Peyer's patch (tissue), 4 donors: ENCODE results near the gene NUP50. TPM values are rescaled to one million over a fixed set of nuclear protein-coding genes. Genes with fewer than 3 reads are reported as not detected.

Experiments used
- DNase-seq, 3 donors: peaks; one replicate each; pipeline ENCODE4 v3.0.0-alpha.2; 2017 to 2019
- H3K27ac ChIP-seq, 4 donors: fragments of 200-600 bp; sonication (generic); one replicate each; pipeline ENCODE4 v1.5.1; 2016 to 2019
- H3K27me3 ChIP-seq, 2 donors: fragments of 200-600 bp; sonication (generic); one replicate each; pipeline ENCODE4 v1.5.1; 2019
- H3K36me3 ChIP-seq, 3 donors: fragments of 200-600 bp; sonication (generic); one replicate each; pipeline ENCODE4 v1.5.1; 2016 to 2019
- H3K4me1 ChIP-seq, 4 donors: fragments of 200-600 bp; sonication (generic); one replicate each; pipeline ENCODE4 v1.5.1; 2016 to 2019
- H3K4me3 ChIP-seq, 4 donors: fragments of 200-600 bp; sonication (generic); 1 replicate in 3 of 4; 2 replicates in 1 of 4; pipeline ENCODE4 v1.5.1; 2016 to 2019; ENCODE audit warnings: mild to moderate bottlenecking in 1 of 4
- H3K9me3 ChIP-seq, 4 donors: fragments of 200-600 bp; sonication (generic); one replicate each; pipeline ENCODE4 v1.5.1; 2016 to 2019; ENCODE audit warnings: mild to moderate bottlenecking in 1 of 4
- CTCF ChIP-seq, 6 experiments: fragments of 450-650 bp in 4 of 6; fragments of 200-600 bp in 2 of 6; sonication (generic) in 1 of 6; IDR thresholded peaks; one replicate each; pipeline ENCODE4 v1.5.1; 2017 to 2019; ENCODE audit warnings: antibody characterized with exemption in 6 of 6, mild to moderate bottlenecking in 3 of 6, moderate library complexity in 1 of 6
- POLR2A ChIP-seq, 2 donors: fragments of 450-650 bp; IDR thresholded peaks; one replicate each; pipeline ENCODE4 v1.5.1; 2017; ENCODE audit warnings: antibody characterized with exemption in 2 of 2, mild to moderate bottlenecking in 2 of 2, moderate library complexity in 2 of 2
- total RNA-seq, 4 donors: library from RNA; depleted of rRNA; stranded (reverse); fragments of >200 nt; gene quantifications; one replicate each; pipeline ENCODE4 v1.1.0, GENCODE V29; 2016

Gene NUP50
- total RNA-seq, 4 donors from 2014 or later = 67.8 to 96.8 (median 75.8) TPM

- H3K27ac ChIP-seq = no peak overlapping the region
- peaks cover 0 to 14% (median 2%) of the 10 kb centered on the region in 4 donors for H3K4me1 ChIP-seq
- H3K36me3 ChIP-seq = no peaks in the 10 kb centered on the region
- no peaks in the 10 kb centered on the region for H3K27me3 ChIP-seq
- no peak overlapping the region for H3K4me3 ChIP-seq
- no peak for TF ChIP-seq POLR2A (IDR thresholded peaks at IDR 0.05)
- no peak for TF ChIP-seq CTCF (IDR thresholded peaks at IDR 0.05)
- no peaks in the 10 kb centered on the region for H3K9me3 ChIP-seq
- no peak for DNase-seq
These were observed 52.6 kb downstream of the NUP50 start for GRCh38 chr22:45216133-45217003.

GRCh38 chr22:45217345-45217744 lies 53.6 kb downstream of the NUP50 start:
- no peaks in the 10 kb centered on the region for H3K27me3 ChIP-seq
- no peak overlapping the region for H3K27ac ChIP-seq
- H3K4me1 ChIP-seq = peaks cover 0 to 9% (median 2%) of the 10 kb centered on the region in 4 donors
- DNase-seq = no peak
- no peak overlapping the region for H3K4me3 ChIP-seq
- H3K36me3 ChIP-seq = no peaks in the 10 kb centered on the region
- no peak for TF ChIP-seq POLR2A (IDR thresholded peaks at IDR 0.05)
- TF ChIP-seq CTCF (IDR thresholded peaks at IDR 0.05) = no peak
- no peaks in the 10 kb centered on the region for H3K9me3 ChIP-seq

- Histone ChIP-seq H3K4me1 (peaks cover 0 to 9% (median 3%) of the 10 kb centered on the region in 4 donors), H3K27me3 (no peaks in the 10 kb centered on the region)
- TF ChIP-seq CTCF (IDR thresholded peaks at IDR 0.05) (no peak), POLR2A (IDR thresholded peaks at IDR 0.05) (no peak)
These were observed 54.1 kb downstream of the NUP50 start for GRCh38 chr22:45217806-45218205.

GRCh38 chr22:45218976-45219375 lies 55.3 kb downstream of the NUP50 start:
- Histone ChIP-seq H3K9me3 (no peaks in the 10 kb centered on the region), H3K4me1 (peaks cover 0 to 11% (median 5%) of the 10 kb centered on the region in 4 donors), H3K27ac (no peak overlapping the region), H3K27me3 (no peaks in the 10 kb centered on the region), H3K4me3 (no peak overlapping the region), H3K36me3 (no peaks in the 10 kb centered on the region)
- TF ChIP-seq POLR2A (IDR thresholded peaks at IDR 0.05) (no peak), CTCF (IDR thresholded peaks at IDR 0.05) (no peak)
- DNase-seq = no peak

More at GRCh38 chr22:45217806-45218205, 54.1 kb downstream of the NUP50 start:
- no peak for DNase-seq
- no peaks in the 10 kb centered on the region for H3K9me3 ChIP-seq
- H3K4me3 ChIP-seq = no peak overlapping the region
- no peak overlapping the region for H3K27ac ChIP-seq
- no peaks in the 10 kb centered on the region for H3K36me3 ChIP-seq

- peaks cover 0 to 11% (median 5%) of the 10 kb centered on the region in 4 donors for H3K4me1 ChIP-seq
- H3K36me3 ChIP-seq = no peaks in the 10 kb centered on the region
- no peak for DNase-seq
- H3K27ac ChIP-seq = no peak overlapping the region
- H3K27me3 ChIP-seq = no peaks in the 10 kb centered on the region
- H3K9me3 ChIP-seq = no peaks in the 10 kb centered on the region
- no peak for TF ChIP-seq POLR2A (IDR thresholded peaks at IDR 0.05)
- no peak for TF ChIP-seq CTCF (IDR thresholded peaks at IDR 0.05)
- H3K4me3 ChIP-seq = no peak overlapping the region
These were observed 57.5 kb downstream of the NUP50 start for GRCh38 chr22:45221201-45221600.
